Mucosa of descending colon (tissue), 3 donors: ENCODE results near the gene PFN3. TPM values are rescaled to one million over a fixed set of nuclear protein-coding genes. Genes with fewer than 3 reads are reported as not detected.

Experiments
- ATAC-seq: fragments of 200-7000 bp; cut with Tn5 transposase; one replicate; pipeline ENCODE4 v1.9.1; 2020; ENCODE audit warnings: mild to moderate bottlenecking, moderate library complexity
- DNase-seq, 3 donors: peaks; one replicate each; pipeline ENCODE4 v3.0.0-alpha.2; 2020
- H3K36me3 ChIP-seq: fragments of 200-600 bp; one replicate; pipeline ENCODE4 v1.8.0; 2021; ENCODE audit warnings: low read depth, mild to moderate bottlenecking
- H3K4me1 ChIP-seq: fragments of 200-600 bp; one replicate; pipeline ENCODE4 v1.8.0; 2021; ENCODE audit warnings: low read depth, mild to moderate bottlenecking
- H3K4me3 ChIP-seq: fragments of 200-600 bp; one replicate; pipeline ENCODE4 v1.8.0; 2021; ENCODE audit warnings: mild to moderate bottlenecking
- H3K9me3 ChIP-seq: fragments of 200-600 bp; one replicate; pipeline ENCODE4 v1.8.0; 2021; ENCODE audit warnings: mild to moderate bottlenecking
- intact Hi-C, 2 donors: fragments of 100-400 bp; cut with DNase I in 1 of 2; cut with micrococcal nuclease in 1 of 2; formaldehyde crosslinking; loops; one replicate each; pipeline versions ENCODE4 v1.11.0 to v1.11.1; 2022; cut with DNase I, micrococcal nuclease
- total RNA-seq, 3 donors: library from RNA; stranded (reverse); fragmentation: NEBNext Ultra II Directional in 2 of 3; extraction: Animal tissue kit (Norgen Biotek cat#: 25700) in 2 of 3; gene quantifications; one replicate each; pipeline versions ENCODE4 v1.2.1 to v1.2.4, GENCODE V29; 2021 to 2023
- TF ChIP-seq, protein P1 (sequence below): fragments of 200-600 bp; IDR thresholded peaks from one replicate; pipeline ENCODE4 v1.8.0; 2022; ENCODE audit warnings: antibody characterized with exemption, mild to moderate bottlenecking
- donor health status: DM: no; HTN: no; CAD: no; lungs with moderate emphysema.
- donor health status: DM: no; HTN: no; CAD: no.
- donor health status: DM: no; HTN: yes; CAD: no.

The PFN3 gene
- total RNA-seq, 3 donors from 2014 or later: not detected

DNA sequence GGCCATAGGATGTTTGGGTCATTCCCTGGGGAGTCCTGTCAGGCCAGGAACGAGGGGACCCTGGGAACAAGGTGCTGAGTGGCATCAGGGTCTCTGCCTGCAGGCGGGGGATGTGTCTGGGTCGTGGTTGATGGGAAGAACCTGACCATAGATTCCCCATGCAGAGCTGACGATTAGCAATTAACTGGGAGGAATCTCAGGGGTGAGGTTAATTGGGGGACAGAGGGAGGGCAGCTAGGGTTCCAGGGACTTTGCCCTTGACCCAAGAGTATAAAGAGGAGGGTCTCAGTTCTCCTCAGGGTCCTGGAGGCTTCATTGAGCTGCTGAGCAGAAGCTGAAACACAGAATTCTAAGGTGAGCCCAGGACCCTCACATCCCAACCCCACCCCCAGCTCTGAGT lies 16.3 kb downstream of the PFN3 start, which contains the start of gene SLC34A1:
TSS of gene SLC34A1 (plus strand) at position 301 of the 400 bp plus-strand sequence. CDS start 1,308 bp downstream, outside the sequence.
- ATAC-seq: no peak
- intact Hi-C loops: no loop called here
- TF ChIP-seq, protein P1, sequence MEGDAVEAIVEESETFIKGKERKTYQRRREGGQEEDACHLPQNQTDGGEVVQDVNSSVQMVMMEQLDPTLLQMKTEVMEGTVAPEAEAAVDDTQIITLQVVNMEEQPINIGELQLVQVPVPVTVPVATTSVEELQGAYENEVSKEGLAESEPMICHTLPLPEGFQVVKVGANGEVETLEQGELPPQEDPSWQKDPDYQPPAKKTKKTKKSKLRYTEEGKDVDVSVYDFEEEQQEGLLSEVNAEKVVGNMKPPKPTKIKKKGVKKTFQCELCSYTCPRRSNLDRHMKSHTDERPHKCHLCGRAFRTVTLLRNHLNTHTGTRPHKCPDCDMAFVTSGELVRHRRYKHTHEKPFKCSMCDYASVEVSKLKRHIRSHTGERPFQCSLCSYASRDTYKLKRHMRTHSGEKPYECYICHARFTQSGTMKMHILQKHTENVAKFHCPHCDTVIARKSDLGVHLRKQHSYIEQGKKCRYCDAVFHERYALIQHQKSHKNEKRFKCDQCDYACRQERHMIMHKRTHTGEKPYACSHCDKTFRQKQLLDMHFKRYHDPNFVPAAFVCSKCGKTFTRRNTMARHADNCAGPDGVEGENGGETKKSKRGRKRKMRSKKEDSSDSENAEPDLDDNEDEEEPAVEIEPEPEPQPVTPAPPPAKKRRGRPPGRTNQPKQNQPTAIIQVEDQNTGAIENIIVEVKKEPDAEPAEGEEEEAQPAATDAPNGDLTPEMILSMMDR: no peak
- H3K4me3 ChIP-seq: no peak within 1 kb of the TSS
- no peaks in the 10 kb centered on the region for H3K9me3 ChIP-seq
- no peaks in the 10 kb centered on the region for H3K4me1 ChIP-seq
- DNase-seq: no peak
- no peaks in the 10 kb centered on the region for H3K36me3 ChIP-seq

DNA sequence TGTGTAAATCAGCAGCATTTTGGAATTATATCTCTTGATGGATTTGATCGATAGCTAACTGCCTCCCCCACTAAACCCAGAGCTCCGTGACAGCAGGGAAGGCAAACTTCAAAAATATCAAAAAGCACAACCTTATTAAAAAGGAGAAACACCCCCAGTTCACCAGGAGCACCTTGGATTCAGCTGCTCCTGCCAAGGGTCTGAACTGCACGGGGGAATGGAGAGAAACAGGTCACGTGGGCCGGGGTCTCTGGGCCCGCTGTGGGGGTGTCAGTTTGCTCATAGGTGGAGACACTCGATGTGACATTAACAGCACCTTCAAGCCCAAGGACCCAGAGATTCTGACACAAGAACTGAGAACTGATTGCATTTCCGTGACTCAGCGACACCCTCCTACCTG lies 17.3 kb downstream of the PFN3 start:
- DNase-seq (no peak), ATAC-seq (no peak)
- intact Hi-C loops: no loop called here
- no peak overlapping the region for H3K4me3 ChIP-seq
- no peaks in the 10 kb centered on the region for H3K9me3 ChIP-seq
- TF ChIP-seq, protein P1: no peak
- H3K4me1 ChIP-seq: no peaks in the 10 kb centered on the region
- no peaks in the 10 kb centered on the region for H3K36me3 ChIP-seq

DNA sequence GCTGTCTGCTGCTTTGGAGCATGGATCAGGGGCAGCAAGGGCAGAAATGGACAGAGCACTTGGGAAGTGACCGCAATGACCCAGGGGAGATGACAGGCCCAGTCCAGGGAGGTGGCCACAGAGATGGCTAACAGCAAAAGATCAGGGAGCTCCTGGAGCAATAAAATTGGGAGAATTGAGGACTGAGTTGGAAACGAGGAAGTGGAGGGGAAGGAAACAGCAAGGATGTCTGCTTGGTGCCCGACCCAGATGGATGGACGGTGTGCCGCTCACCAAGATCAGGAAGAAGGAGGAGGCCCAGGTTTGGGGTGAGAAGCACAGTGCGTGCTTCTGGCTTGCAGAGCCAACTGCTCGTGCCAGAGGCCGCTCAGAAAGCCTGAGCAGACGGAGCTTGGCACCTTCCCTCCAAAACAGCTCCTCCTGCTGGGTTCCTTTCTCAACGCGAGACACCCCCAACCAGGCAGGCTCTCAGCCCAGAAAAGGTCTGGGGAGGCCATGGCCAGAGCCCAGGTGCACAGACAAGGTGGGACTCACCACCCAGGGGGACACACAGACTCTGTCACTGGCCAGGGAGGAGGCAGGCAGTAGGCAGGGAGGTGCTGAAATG lies 17.9 kb downstream of the PFN3 start:
- intact Hi-C loops: no loop called here
- Histone ChIP-seq H3K9me3 (no peaks in the 10 kb centered on the region), H3K4me3 (no peak overlapping the region), H3K36me3 (no peaks in the 10 kb centered on the region), H3K4me1 (no peaks in the 10 kb centered on the region)
- no peak for DNase-seq
- peak; percentile 54 for ATAC-seq
- TF ChIP-seq, protein P1: no peak

DNA sequence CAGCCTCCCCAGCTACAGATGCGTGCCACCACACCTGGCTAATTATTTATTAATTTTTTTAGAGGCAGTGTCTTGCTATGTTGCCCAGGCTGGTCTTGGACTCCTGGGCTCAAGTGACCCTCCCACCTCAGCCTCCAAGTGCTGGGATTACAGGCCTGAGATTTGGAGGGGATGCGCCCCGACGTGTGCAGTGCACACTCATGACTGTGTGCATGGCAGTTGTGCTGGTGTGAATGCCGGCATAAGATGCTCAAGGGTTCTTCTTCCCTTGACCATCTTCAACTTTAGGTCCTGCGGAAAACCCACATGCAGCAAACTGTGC lies 19.7 kb downstream of the PFN3 start:
- Histone ChIP-seq H3K9me3 (no peaks in the 10 kb centered on the region), H3K4me1 (no peaks in the 10 kb centered on the region), H3K36me3 (no peaks in the 10 kb centered on the region), H3K4me3 (no peak overlapping the region)
- DNase-seq (no peak), ATAC-seq (no peak)
- TF ChIP-seq, protein P1: no peak
- intact Hi-C loops: no loop called here

DNA sequence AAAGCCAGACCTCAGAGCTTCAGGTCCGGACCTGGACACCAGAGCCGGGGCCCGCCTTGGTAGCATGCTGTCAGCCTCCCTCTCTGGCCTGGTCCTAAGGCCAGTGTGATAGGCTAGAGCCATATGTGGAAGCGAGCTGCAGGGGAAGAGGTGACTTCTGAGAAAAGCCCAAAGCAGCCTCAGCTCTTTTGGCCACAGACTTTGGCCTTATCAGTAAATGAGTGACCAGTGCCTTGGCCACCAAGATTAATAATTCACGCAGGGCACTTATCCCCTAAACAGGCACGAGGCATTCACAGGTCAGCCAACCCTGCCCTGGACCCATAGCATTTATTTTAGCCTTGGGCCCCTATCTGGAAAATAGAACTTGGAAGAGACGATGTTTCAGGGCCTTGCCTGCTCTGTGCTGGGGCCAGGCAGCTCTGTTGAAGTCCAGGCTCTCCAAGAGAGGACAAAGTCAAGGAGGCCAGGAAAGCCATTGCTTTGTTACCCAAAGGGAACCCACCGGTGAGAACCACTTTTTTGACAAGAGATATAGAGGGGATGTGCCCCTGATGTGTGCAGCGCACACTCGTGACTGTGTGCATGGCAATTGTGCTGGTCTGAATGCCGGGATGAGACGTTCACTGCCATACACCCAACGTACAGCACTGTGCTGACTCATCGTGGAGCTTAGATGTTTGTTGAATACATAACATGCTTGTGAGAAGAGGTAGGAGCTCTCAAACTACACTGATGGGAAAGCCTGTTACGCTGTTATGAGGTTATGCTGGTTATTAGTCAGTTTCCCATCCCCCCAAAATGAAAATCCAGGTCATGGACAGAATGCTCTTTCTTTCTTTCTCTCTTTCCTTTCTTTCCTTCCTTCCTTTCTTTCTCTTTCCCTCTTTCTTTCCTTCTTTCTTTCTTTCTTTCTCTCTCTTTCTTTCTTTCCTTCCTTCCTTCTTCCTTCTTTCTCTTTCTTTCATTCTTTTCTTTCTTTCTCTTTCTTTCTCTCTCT lies 21.3 kb downstream of the PFN3 start:
- DNase-seq (no peak), ATAC-seq (peak; percentile 38)
- no peaks in the 10 kb centered on the region for H3K36me3 ChIP-seq
- no peaks in the 10 kb centered on the region for H3K9me3 ChIP-seq
- TF ChIP-seq, protein P1: no peak
- no peak overlapping the region for H3K4me3 ChIP-seq
- no peaks in the 10 kb centered on the region for H3K4me1 ChIP-seq
- intact Hi-C loops: no loop called here
